HFFc6 (cell line): Measurements from ENCODE around the gene MLLT3. TPM values are rescaled to one million over a fixed set of nuclear protein-coding genes. Genes with fewer than 3 reads are reported as not detected.

Experiments used
- DNase-seq: peaks from one replicate; pipeline ENCODE4 v3.0.0-alpha.2; 2018
- H3K27ac Mint-ChIP-seq: 2 replicates; pipeline ENCODE4 v1.8.0; 2020; ENCODE audit warnings: mild to moderate bottlenecking, mixed read lengths
- H3K27me3 Mint-ChIP-seq: 2 replicates; pipeline ENCODE4 v1.8.0; 2021; ENCODE audit warnings: mild to moderate bottlenecking, moderate library complexity, mixed read lengths; ENCODE audit not compliant: insufficient read depth
- H3K36me3 Mint-ChIP-seq: 2 replicates; pipeline ENCODE4 v1.8.0; 2021; ENCODE audit warnings: low read depth, mixed read lengths
- H3K4me1 Mint-ChIP-seq: 2 replicates; pipeline ENCODE4 v1.8.0; 2020; ENCODE audit warnings: low read depth, mixed read lengths
- H3K4me3 Mint-ChIP-seq: 2 replicates; pipeline ENCODE4 v1.8.0; 2020; ENCODE audit warnings: mild to moderate bottlenecking, moderate library complexity, mixed read lengths
- H3K9me3 Mint-ChIP-seq: 2 replicates; pipeline ENCODE4 v1.8.0; 2020; ENCODE audit warnings: mild to moderate bottlenecking, mixed read lengths
- CTCF ChIP-seq: fragments of 200-600 bp; sonication (generic); IDR thresholded peaks from 2 replicates; pipeline ENCODE4 v1.5.0; 2021; ENCODE audit warnings: antibody characterized with exemption, mild to moderate bottlenecking
- total RNA-seq, 6 experiments: library from RNA; stranded (reverse); fragmentation: NEBNext Ultra II Directional; extraction: Animal tissue kit (Norgen Biotek cat#: 25700); gene quantifications; 2 replicates in 1 of 6; 3 replicates in 5 of 6; pipeline ENCODE4 v1.2.3, GENCODE V29; 2021

MLLT3 gene
- total RNA-seq, 6 experiments from 2014 or later = 23.1 to 27.5 (median 24.7) TPM

DNA sequence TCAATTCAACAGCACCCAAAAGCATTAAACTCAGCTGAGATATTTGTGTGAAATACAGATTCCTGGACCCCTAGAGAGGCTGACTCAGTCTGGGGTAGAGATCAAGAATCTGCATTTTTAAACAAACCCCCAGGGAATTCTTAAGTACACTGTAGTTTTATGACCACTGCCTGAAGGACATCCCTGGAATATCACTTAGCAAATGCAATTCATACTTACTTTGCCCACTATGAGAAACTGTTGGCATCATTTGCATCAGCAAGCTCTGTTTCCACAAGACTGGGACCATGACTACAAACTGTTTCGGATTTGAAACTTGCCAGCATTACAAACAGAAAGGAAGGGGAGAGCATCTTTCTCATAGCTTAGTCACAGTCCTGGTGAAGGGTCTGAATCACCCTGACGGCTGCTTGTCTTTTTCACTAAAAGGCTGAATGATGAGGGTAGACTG lies 63.7 kb downstream of the MLLT3 start:
- Mint-ChIP-seq H3K27ac (peak overlapping the region; percentile 97), H3K9me3 (no peaks in the 10 kb centered on the region), H3K27me3 (no peaks in the 10 kb centered on the region), H3K4me3 (peak overlapping the region; percentile 78), H3K4me1 (peaks cover 84% of the 10 kb centered on the region), H3K36me3 (no peaks in the 10 kb centered on the region)
- DNase-seq = peak; percentile 95
- TF ChIP-seq CTCF = no peak

GRCh38 chr9:20557890-20558565 lies 64.3 kb downstream of the MLLT3 start:
- peak overlapping the region; percentile 78 for H3K4me3 Mint-ChIP-seq
- H3K27ac Mint-ChIP-seq = peak overlapping the region; percentile 97
- DNase-seq = no peak
- H3K27me3 Mint-ChIP-seq = no peaks in the 10 kb centered on the region
- no peaks in the 10 kb centered on the region for H3K36me3 Mint-ChIP-seq
- H3K9me3 Mint-ChIP-seq = no peaks in the 10 kb centered on the region
- H3K4me1 Mint-ChIP-seq = peaks cover 84% of the 10 kb centered on the region
- TF ChIP-seq CTCF = no peak

GRCh38 chr9:20557285-20557684 lies 65.0 kb downstream of the MLLT3 start:
- DNase-seq = no peak
- Mint-ChIP-seq H3K36me3 (no peaks in the 10 kb centered on the region), H3K27ac (peak overlapping the region; percentile 97), H3K4me3 (peak overlapping the region; percentile 78; the same call in 1 of the 2 replicates), H3K27me3 (no peaks in the 10 kb centered on the region), H3K4me1 (peaks cover 84% of the 10 kb centered on the region), H3K9me3 (no peaks in the 10 kb centered on the region)
- TF ChIP-seq CTCF = no peak

DNA sequence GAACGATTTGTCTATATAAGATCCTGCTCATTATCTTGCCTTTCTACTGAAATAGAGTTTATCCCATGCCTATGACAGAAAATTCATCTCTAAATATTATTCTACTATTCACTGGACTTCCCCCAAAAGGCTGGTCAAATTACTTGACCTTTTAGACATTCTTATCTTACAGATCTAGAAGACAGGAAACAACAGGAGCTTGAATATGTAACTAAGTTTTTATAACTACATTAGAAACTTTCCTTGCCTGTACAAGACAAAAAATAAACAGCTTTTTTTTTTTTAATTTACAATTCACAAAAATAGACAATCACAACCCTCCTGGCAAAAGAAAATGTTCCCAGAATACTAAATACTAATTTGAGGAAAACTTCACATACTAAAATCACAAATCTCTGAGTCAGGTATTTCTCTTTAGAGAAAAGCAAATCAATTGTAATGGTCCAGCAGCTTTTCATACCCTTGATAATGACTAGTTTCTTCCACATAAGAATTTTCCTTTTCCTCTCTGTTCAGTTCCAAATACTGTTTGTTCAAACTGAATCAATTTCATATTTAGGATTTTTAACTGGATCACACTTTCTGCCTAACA lies 68.6 kb downstream of the MLLT3 start:
- peak overlapping the region; percentile 40 for H3K27ac Mint-ChIP-seq
- no peak for DNase-seq
- no peaks in the 10 kb centered on the region; the same call in 1 of the 2 replicates for H3K27me3 Mint-ChIP-seq
- no peaks in the 10 kb centered on the region for H3K9me3 Mint-ChIP-seq
- H3K4me3 Mint-ChIP-seq = peak overlapping the region; percentile 22; the same call in 1 of the 2 replicates
- peaks cover 77% of the 10 kb centered on the region for H3K4me1 Mint-ChIP-seq
- TF ChIP-seq CTCF = no peak
- H3K36me3 Mint-ChIP-seq = peaks cover 7% of the 10 kb centered on the region; the same call in 1 of the 2 replicates

GRCh38 chr9:20552874-20553557 lies 69.3 kb downstream of the MLLT3 start:
- no peaks in the 10 kb centered on the region; the same call in 1 of the 2 replicates for H3K27me3 Mint-ChIP-seq
- H3K27ac Mint-ChIP-seq = peak overlapping the region; percentile 40
- no peak for DNase-seq

More at GRCh38 chr9:20552874-20553557, 69.3 kb downstream of the MLLT3 start:
- peaks cover 71% of the 10 kb centered on the region for H3K4me1 Mint-ChIP-seq
- no peaks in the 10 kb centered on the region for H3K9me3 Mint-ChIP-seq
- H3K4me3 Mint-ChIP-seq = peak overlapping the region; percentile 22; the same call in 1 of the 2 replicates
- peak; percentile 78 for TF ChIP-seq CTCF
- peaks cover 7% of the 10 kb centered on the region; the same call in 1 of the 2 replicates for H3K36me3 Mint-ChIP-seq
